Activated naive CD4-positive, alpha-beta T cell treated with anti-CD3 and anti-CD28 coated beads, Interleukin-2, amount 10 ng/mL, durations not matched to agents 5 hours and 36 hours (primary cell): Measurements from ENCODE around the gene DRC7. TPM values are rescaled to one million over a fixed set of nuclear protein-coding genes. Genes with fewer than 3 reads are reported as not detected.

Experiments used
- microRNA-seq: library from miRNA; unstranded; fragments of <30 nt; microRNA quantifications from one replicate; pipeline ENCODE4 v1.2.0, GENCODE V29; 2022; ENCODE audit warnings: borderline microRNAs expressed, borderline replicate concordance
- total RNA-seq, 2 experiments: library from RNA; stranded (reverse); gene quantifications; one replicate each; pipeline ENCODE4 v1.2.3, GENCODE V29; 2021

Gene DRC7
- total RNA-seq: not detected

GRCh38 chr16:57694725-57695679, at the start of gene DRC7:
TSS of gene DRC7 (plus strand) at chr16:57694806. CDS start at chr16:57697950, 3,144 bp downstream.

GRCh38 chr16:57668263-57668571, 26.4 kb upstream of the DRC7 start, which contains the start of gene ADGRG3:
TSS of gene ADGRG3 (plus strand) at chr16:57668306. CDS start at chr16:57668348, 42 bp downstream.

GRCh38 chr16:57735755-57736418, 41.3 kb downstream of the DRC7 start, which contains the start of gene KATNB1:
TSS of gene KATNB1 (plus strand) at chr16:57735770. CDS start at chr16:57737244, 1,474 bp downstream.

Small RNA genes lying within 50 kb of the gene (microRNA-seq; reads per million reads assigned to microRNA genes)
- not detected for gene MIR6772

Other genes starting within 250 kb of the DRC7 start
- 10 to 100 TPM; 36.9 to 39.9 TPM for gene CIAPIN1, start 247.4 kb upstream of the DRC7 start, total RNA-seq
- 10 to 100 TPM; 29.6 to 31.9 TPM for gene COQ9, start 247.3 kb upstream of the DRC7 start, total RNA-seq
- gene POLR2C, start 232.1 kb upstream of the DRC7 start, total RNA-seq: 10 to 100 TPM; 47.7 to 48.3 TPM
- gene DOK4, start 208.3 kb upstream of the DRC7 start, total RNA-seq: 1 to 10 TPM; 2.0 to 2.7 TPM
- gene CCDC102A, start 158.2 kb upstream of the DRC7 start, total RNA-seq: 1 to 10 TPM; 8.2 to 8.5 TPM
- gene ADGRG5, start 152.2 kb upstream of the DRC7 start, total RNA-seq: 1 to 10 TPM; 4.5 to 5.3 TPM
- gene ADGRG1, start 66.2 kb upstream of the DRC7 start, total RNA-seq: under 1 TPM; 0.48 to 0.63 TPM
- gene ADGRG3, start 26.5 kb upstream of the DRC7 start, total RNA-seq: not detected
- gene KATNB1, start 41.0 kb downstream of the DRC7 start, total RNA-seq: 10 to 100 TPM; 27.6 to 28.2 TPM
- not detected for gene KIFC3, start 107.7 kb downstream of the DRC7 start, total RNA-seq